SU-DHL-6 (cell line): ENCODE data around the gene TENT4B.

Experiments used
- H2AFZ ChIP-seq: fragments of 200-600 bp; sonication (generic); 2 replicates; pipeline ENCODE4 v1.6.1; 2014; ENCODE audit warnings: low read depth, mild to moderate bottlenecking, moderate library complexity, mixed read lengths, antibody characterized with exemption, low read length; ENCODE audit not compliant: severe bottlenecking
- H3F3A ChIP-seq: fragments of 200-600 bp; shearing (Covaris generic); 2 replicates; pipeline ENCODE4 v1.6.0; 2016; ENCODE audit warnings: antibody characterized with exemption, mild to moderate bottlenecking; ENCODE audit not compliant: insufficient read depth
- H3K27ac ChIP-seq: fragments of 200-600 bp; sonication (generic); 2 replicates; pipeline ENCODE4 v1.5.1; 2016; ENCODE audit warnings: low read depth, mild to moderate bottlenecking, low read length, moderate library complexity, mixed read lengths
- H3K27me3 ChIP-seq: fragments of 200-600 bp; sonication (generic), shearing (Covaris generic); 2 replicates; pipeline ENCODE4 v1.6.0; 2014; ENCODE audit warnings: mild to moderate bottlenecking, low read length
- H3K36me3 ChIP-seq: fragments of 200-600 bp; sonication (generic); 2 replicates; pipeline ENCODE4 v1.6.1; 2014; ENCODE audit warnings: mild to moderate bottlenecking, low read length, mixed read lengths
- H3K4me2 ChIP-seq: fragments of 300-600, 200-600 bp; shearing (Covaris generic), sonication (generic); 2 replicates; pipeline ENCODE4 v1.6.0; 2014; ENCODE audit warnings: low read length, low read depth, mild to moderate bottlenecking; ENCODE audit not compliant: poor library complexity, severe bottlenecking
- H3K4me3 ChIP-seq: fragments of 200-600 bp; sonication (generic); 2 replicates; pipeline ENCODE4 v1.5.1; 2014; ENCODE audit warnings: antibody characterized with exemption, low read length, mild to moderate bottlenecking, mixed read lengths; ENCODE audit not compliant: insufficient read depth, poor library complexity, severe bottlenecking
- H3K79me2 ChIP-seq: fragments of 200-600 bp; sonication (generic); 2 replicates; pipeline ENCODE4 v1.6.1; 2014; ENCODE audit warnings: mild to moderate bottlenecking, low read length, moderate library complexity; ENCODE audit not compliant: insufficient read depth
- H3K9ac ChIP-seq: fragments of 200-600 bp; sonication (generic); 2 replicates; pipeline ENCODE4 v1.7.0; 2014; ENCODE audit warnings: mild to moderate bottlenecking, low read length
- H3K9me2 ChIP-seq: fragments of 200-600 bp; sonication (generic); replicated peaks from 2 replicates; pipeline ENCODE4 v1.6.1; 2014; ENCODE audit warnings: low read length; ENCODE audit not compliant: insufficient read depth
- H3K9me3 ChIP-seq: fragments of 200-600 bp; sonication (generic); 2 replicates; pipeline ENCODE4 v1.6.1; 2014; ENCODE audit warnings: low read length, mixed read lengths; ENCODE audit not compliant: insufficient read depth
- H4K20me1 ChIP-seq: fragments of 200-600 bp; sonication (generic); 2 replicates; pipeline ENCODE4 v1.6.1; 2014; ENCODE audit warnings: low read depth, mild to moderate bottlenecking, antibody characterized with exemption, low read length, moderate library complexity, mixed read lengths
- CTCF ChIP-seq: fragments of 200-600 bp; sonication (generic); IDR thresholded peaks from one replicate; pipeline ENCODE4 v1.5.1; 2017; ENCODE audit warnings: antibody characterized with exemption, mild to moderate bottlenecking, low read length, moderate library complexity; ENCODE audit not compliant: insufficient read depth, poor library complexity, severe bottlenecking
- EZH2phosphoT487 ChIP-seq: fragments of 200-600 bp; sonication (generic), shearing (Covaris generic); conservative IDR thresholded peaks from 2 replicates; pipeline ENCODE4 v1.6.1; 2018; ENCODE audit warnings: mild to moderate bottlenecking, antibody characterized with exemption, low read length, moderate library complexity, mixed read lengths

Gene TENT4B

GRCh38 chr16:50260206-50261159 is 107.4 kb downstream of the TENT4B start:
- no peak overlapping the region for H3K27ac ChIP-seq
- no peak for TF ChIP-seq CTCF
- no peak for TF ChIP-seq EZH2phosphoT487
- H3K4me3 ChIP-seq = no peak overlapping the region
- H3K27me3 ChIP-seq = no peaks in the 10 kb centered on the region
- H4K20me1 ChIP-seq = no peaks in the 10 kb centered on the region
- H3F3A ChIP-seq = no peaks in the 10 kb centered on the region
- no peaks in the 10 kb centered on the region for H3K9me3 ChIP-seq
- H3K9me2 ChIP-seq = no peaks in the 10 kb centered on the region
- H3K4me2 ChIP-seq = no peak overlapping the region
- no peak overlapping the region for H3K9ac ChIP-seq
- H2AFZ ChIP-seq = no peak overlapping the region
- H3K36me3 ChIP-seq = no peaks in the 10 kb centered on the region
- H3K79me2 ChIP-seq = no peaks in the 10 kb centered on the region

GRCh38 chr16:50261160-50261706 is 108.1 kb downstream of the TENT4B start:
- Histone ChIP-seq H3K4me3 (no peak overlapping the region), H3K9me3 (no peaks in the 10 kb centered on the region), H3K27me3 (no peaks in the 10 kb centered on the region), H2AFZ (no peak overlapping the region), H3F3A (no peaks in the 10 kb centered on the region), H3K9ac (no peak overlapping the region), H3K36me3 (no peaks in the 10 kb centered on the region), H4K20me1 (no peaks in the 10 kb centered on the region), H3K27ac (no peak overlapping the region), H3K4me2 (no peak overlapping the region), H3K79me2 (no peaks in the 10 kb centered on the region), H3K9me2 (no peaks in the 10 kb centered on the region)
- TF ChIP-seq CTCF (no peak), EZH2phosphoT487 (no peak)

- Histone ChIP-seq H3K9me3 (no peaks in the 10 kb centered on the region), H4K20me1 (no peaks in the 10 kb centered on the region), H3K36me3 (no peaks in the 10 kb centered on the region), H2AFZ (no peak overlapping the region), H3K4me3 (no peak overlapping the region), H3K9ac (no peak overlapping the region), H3K27me3 (no peaks in the 10 kb centered on the region), H3K4me2 (no peak overlapping the region), H3F3A (no peaks in the 10 kb centered on the region), H3K27ac (no peak overlapping the region), H3K9me2 (no peaks in the 10 kb centered on the region), H3K79me2 (no peaks in the 10 kb centered on the region)
- TF ChIP-seq CTCF (no peak), EZH2phosphoT487 (no peak)
These were observed 108.7 kb downstream of the TENT4B start for GRCh38 chr16:50261707-50262235.
